Subcutaneous adipose tissue (tissue), 4 donors: ENCODE results near the gene MLLT3. TPM values are rescaled to one million over a fixed set of nuclear protein-coding genes. Genes with fewer than 3 reads are reported as not detected.

ENCODE experiments used
- total RNA-seq, 4 donors: library from RNA; depleted of rRNA; stranded (reverse); fragments of >200 nt; gene quantifications; one replicate each; pipeline ENCODE4 v1.1.0, GENCODE V29; 2016
- TF ChIP-seq, protein P1 (sequence below): fragments of 450-650 bp; IDR thresholded peaks from one replicate; pipeline ENCODE4 v1.5.1; 2016; ENCODE audit warnings: low read depth, mild to moderate bottlenecking, control low read depth, antibody characterized with exemption, moderate library complexity

The MLLT3 gene
- total RNA-seq, 4 donors from 2014 or later = 10.2 to 15.3 (median 11.0) TPM

DNA sequence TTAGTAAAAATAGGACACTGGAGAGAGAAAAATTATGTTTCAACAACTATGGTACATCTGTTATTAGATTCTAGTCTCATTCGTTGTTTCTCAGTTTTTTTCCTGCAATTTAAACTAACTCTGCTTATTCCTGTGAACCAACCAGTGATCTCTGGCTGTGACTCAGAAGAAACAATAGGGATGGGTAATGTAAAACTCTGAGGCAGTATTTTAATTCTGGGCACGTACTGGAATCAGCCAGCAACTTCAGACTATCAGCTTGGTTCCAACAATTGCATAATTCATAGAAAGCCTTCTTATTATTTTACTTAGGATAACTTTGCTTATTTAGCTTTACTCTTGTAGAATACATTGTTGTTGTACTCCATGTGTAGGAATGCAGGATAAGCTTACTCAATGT, 28.8 kb downstream of the MLLT3 start:
- TF ChIP-seq, protein P1, sequence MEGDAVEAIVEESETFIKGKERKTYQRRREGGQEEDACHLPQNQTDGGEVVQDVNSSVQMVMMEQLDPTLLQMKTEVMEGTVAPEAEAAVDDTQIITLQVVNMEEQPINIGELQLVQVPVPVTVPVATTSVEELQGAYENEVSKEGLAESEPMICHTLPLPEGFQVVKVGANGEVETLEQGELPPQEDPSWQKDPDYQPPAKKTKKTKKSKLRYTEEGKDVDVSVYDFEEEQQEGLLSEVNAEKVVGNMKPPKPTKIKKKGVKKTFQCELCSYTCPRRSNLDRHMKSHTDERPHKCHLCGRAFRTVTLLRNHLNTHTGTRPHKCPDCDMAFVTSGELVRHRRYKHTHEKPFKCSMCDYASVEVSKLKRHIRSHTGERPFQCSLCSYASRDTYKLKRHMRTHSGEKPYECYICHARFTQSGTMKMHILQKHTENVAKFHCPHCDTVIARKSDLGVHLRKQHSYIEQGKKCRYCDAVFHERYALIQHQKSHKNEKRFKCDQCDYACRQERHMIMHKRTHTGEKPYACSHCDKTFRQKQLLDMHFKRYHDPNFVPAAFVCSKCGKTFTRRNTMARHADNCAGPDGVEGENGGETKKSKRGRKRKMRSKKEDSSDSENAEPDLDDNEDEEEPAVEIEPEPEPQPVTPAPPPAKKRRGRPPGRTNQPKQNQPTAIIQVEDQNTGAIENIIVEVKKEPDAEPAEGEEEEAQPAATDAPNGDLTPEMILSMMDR = no peak

DNA sequence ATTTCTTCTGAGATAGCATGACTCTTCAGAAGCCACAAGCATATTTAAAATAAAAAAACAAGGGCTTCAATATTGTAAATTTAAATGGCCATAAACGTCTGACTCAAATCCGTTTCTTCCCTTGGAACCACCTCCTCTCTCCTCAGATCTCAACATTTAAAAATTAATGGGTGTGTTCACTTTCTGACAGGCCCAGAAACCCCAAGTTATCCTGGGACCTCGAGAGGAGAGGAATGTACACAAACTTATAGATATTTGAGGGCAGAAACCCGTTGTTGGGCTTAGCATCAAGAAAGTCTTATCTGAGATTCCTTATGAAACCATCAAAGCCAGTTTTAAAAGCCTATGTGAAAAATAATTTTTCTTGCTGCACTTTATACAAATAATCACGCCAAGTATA, 29.2 kb downstream of the MLLT3 start:
- TF ChIP-seq, protein P1 = no peak

DNA sequence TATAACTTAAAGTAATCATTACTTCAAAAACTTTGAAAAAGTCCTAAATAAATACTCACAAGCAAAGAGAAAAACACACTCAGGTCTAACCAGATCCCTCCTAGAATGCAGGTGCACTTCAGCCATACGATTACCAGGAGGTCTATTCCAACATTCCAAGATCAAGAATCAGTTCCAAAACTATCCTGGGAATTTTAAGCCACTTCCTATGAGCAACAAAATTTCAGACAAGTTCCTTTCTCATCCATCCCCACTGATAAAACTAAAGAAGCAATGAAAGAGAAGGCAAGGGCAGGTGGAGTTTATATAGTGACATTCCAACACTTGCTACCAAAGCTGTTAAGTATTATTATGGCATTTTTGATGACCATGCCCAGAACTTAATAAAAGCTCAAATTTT, 29.6 kb downstream of the MLLT3 start:
- TF ChIP-seq, protein P1 = no peak

DNA sequence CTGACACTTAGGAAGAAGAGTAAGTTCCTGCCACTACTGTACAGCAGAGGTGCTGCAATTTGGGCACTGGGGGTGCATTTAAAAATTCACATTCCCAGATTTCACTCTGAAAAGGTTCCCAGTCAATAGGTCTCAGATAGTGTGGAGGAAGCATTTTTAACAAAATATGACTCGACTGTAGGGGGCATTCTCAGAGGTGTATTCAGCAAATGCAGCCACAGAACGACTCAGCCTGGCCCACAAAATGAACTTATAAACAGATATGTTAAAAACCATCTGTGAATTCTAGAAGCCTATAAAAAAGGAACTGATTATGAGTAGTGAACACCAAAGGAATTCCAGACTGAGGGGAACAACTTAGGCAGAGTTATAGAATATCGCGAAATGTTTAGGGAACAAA, 31.1 kb downstream of the MLLT3 start:
- TF ChIP-seq, protein P1 = no peak

DNA sequence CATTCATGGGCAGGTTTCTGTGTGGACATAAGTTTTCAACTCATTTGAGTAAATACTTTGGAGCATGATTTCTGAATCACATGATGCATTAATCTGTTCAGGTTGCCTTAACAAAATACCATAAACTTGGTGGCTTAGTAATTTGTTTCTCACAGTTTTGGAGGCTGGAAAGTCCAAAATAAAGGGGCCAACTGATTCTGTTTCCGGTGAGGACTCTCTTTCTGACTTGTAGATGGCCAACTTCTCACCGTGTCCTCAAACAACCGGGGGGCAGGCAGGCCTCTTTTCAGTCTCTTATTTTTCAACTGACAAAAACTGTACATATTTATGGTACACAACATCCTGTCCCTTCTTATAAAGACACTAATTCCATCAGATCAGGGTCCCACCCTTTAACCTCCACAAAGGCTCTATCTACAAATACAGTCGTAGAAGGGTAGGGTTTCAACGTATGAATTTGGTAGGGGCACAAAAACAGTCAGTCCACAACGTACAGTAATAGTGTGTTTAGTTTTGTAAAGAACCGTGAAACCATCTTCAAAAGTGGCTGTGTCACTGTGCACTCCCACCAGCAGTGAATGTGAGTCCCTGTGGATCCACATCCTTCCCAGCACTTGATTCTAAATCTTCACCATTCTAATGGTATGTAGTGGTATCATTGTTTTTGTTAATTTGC, 37.2 kb downstream of the MLLT3 start:
- TF ChIP-seq, protein P1 = no peak

DNA sequence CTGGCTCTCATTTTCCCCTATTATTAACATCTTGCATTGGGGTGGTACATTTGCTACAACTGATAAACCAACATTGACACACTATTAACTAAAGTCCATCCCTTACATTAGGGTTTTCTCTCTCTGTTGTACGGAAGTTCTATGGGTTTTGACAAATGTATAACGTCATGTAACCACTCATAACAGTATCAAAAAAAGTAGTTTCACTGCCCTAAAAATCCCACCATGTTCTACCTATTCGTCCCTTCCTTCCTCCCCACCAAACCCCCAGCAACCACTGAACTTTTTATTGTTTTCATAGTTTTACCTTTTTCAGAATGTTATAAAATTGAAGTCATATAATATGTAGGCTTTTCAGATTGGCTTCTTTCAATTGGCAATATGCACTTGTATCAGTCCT, 40.1 kb downstream of the MLLT3 start:
- TF ChIP-seq, protein P1 = no peak

DNA sequence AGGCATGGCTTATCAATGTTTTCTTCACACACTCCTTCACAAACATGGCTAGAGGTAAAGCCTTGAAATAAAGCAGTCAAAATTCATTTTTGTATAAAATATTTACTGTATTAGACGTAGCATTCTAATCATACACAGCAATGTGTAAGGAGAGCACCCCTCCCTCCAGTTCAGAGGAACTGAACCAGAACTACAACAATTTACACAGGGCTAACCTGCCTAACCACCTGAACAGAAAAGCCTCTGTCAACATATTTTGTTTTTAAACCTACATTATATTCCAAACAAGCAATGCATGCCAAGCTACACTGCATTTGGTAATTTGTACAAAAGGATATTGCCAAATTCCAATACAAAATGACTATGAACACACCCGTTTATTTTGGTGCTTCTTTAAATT, 41.6 kb downstream of the MLLT3 start:
- TF ChIP-seq, protein P1 = no peak
